Smooth muscle cell (in vitro differentiated cells): Measurements from ENCODE around the gene LYRM4. TPM values are rescaled to one million over a fixed set of nuclear protein-coding genes. Genes with fewer than 3 reads are reported as not detected.

Experiments used
- DNase-seq: peaks from one replicate; lab custom pipeline; 2025; ENCODE audit not compliant: unreplicated experiment; lab: John Stamatoyannopoulos, UW
- H2AFZ ChIP-seq: fragments of 200-600 bp; sonication (generic); 2 replicates; pipeline ENCODE4 v1.6.0; 2016; ENCODE audit warnings: antibody characterized with exemption, low read depth, mild to moderate bottlenecking
- H3F3A ChIP-seq: fragments of 200-600 bp; sonication (generic); 2 replicates; pipeline ENCODE4 v1.6.0; 2017; ENCODE audit warnings: antibody characterized with exemption, low read depth
- H3K27ac ChIP-seq: fragments of 200-600 bp; sonication (generic); 2 replicates; pipeline ENCODE4 v1.5.1; 2016; ENCODE audit warnings: low read depth, mild to moderate bottlenecking
- H3K27me3 ChIP-seq: fragments of 200-600 bp; sonication (generic); 2 replicates; pipeline ENCODE4 v1.6.1; 2016; ENCODE audit warnings: low read depth, mild to moderate bottlenecking
- H3K36me3 ChIP-seq: fragments of 200-600 bp; sonication (generic); 2 replicates; pipeline ENCODE4 v1.5.1; 2016; ENCODE audit warnings: low read depth
- H3K4me1 ChIP-seq: fragments of 200-600 bp; sonication (generic); 2 replicates; pipeline ENCODE4 v1.5.1; 2016; ENCODE audit warnings: low read depth
- H3K4me2 ChIP-seq: fragments of 200-600 bp; sonication (generic); 2 replicates; pipeline ENCODE4 v1.6.0; 2016; ENCODE audit warnings: mild to moderate bottlenecking
- H3K4me3 ChIP-seq: fragments of 200-600 bp; sonication (generic); 2 replicates; pipeline ENCODE4 v1.5.1; 2016; ENCODE audit warnings: mild to moderate bottlenecking
- H3K79me2 ChIP-seq: fragments of 200-600 bp; sonication (generic); 2 replicates; pipeline ENCODE4 v1.6.0; 2016; ENCODE audit warnings: low read depth, mild to moderate bottlenecking
- H3K9ac ChIP-seq: fragments of 200-600 bp; sonication (generic); 2 replicates; pipeline ENCODE4 v1.6.0; 2016; ENCODE audit warnings: low read depth
- H3K9me3 ChIP-seq: fragments of 200-600 bp; sonication (generic); replicated peaks from 2 replicates; pipeline ENCODE4 v1.5.1; 2016; ENCODE audit warnings: low read depth
- H4K20me1 ChIP-seq: fragments of 200-600 bp; sonication (generic); 2 replicates; pipeline ENCODE4 v1.6.0; 2016; ENCODE audit warnings: low read depth
- CTCF ChIP-seq: fragments of 200-600 bp; sonication (generic); IDR thresholded peaks from 2 replicates; pipeline ENCODE4 v1.5.1; 2017; ENCODE audit warnings: borderline replicate concordance, mild to moderate bottlenecking, antibody characterized with exemption; ENCODE audit not compliant: insufficient read depth, poor library complexity, severe bottlenecking
- WGBS: methylation state at CpG from one replicate; pipeline ENCODE4 v1.1.7; 2016; ENCODE audit warnings: low lambda C conversion rate; 5-methylcytosine and 5-hydroxymethylcytosine counted together
- polyA plus RNA-seq: library from polyadenylated mRNA; unstranded; fragments of >200 nt; fragmentation: Nextera tagmentation; extraction: Ambion mirVana; gene quantifications from 2 replicates; pipeline ENCODE4 v1.2.1, GENCODE V29; 2016
- total RNA-seq: library from RNA; depleted of rRNA; stranded (reverse); fragments of >200 nt; gene quantifications from 2 replicates; pipeline ENCODE4 v1.2.3, GENCODE V29; 2014

LYRM4 gene
- total and polyA plus RNA-seq, 2 experiments from 2014 or later: 26.1 to 27.1 TPM

DNA sequence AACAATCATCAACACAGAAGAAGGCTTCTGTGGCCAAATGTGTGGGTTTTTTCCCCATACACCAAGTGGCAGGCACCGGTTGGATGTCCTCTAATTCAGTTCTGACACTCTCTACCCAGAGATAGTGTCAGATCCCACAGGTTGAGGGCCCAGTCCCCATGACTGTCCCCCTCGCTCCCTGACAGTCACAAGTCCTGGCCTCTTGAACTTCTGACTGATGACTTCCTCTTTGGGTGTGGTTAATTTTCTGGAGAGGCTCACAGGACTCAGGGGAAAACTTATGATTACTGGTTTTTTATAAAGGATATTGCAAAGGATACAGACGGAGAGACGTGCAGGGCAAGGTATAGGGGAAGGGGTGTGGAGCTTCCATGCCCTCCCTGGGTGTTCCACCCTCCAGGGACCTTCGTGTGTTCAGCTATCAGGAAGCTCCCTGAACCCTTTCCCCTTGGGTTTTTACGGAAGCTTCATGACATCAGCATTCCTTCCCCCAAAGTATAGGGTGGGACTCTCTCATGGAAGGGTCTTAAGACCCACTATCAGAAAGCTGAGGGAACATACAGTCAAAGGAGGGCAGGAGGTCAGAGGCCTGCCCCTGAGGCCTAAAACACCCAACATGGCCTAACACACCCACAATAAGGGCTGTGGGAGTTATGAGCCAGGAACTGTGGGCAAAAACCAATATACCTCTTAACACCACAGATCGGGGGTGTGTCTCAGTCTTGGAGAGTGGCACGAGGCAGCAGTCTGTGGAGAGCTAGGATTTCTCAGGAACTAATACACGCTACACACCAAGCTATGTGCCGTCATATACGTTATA is 33.9 kb upstream of the LYRM4 start:
- DNase-seq: no peak
- Histone ChIP-seq H3K27me3 (no peaks in the 10 kb centered on the region), H4K20me1 (peaks cover 9% of the 10 kb centered on the region), H3K79me2 (peaks cover 22% of the 10 kb centered on the region), H3K9ac (no peak overlapping the region), H3K36me3 (no peaks in the 10 kb centered on the region), H3K9me3 (no peaks in the 10 kb centered on the region), H3K4me2 (no peak overlapping the region), H3K27ac (no peak overlapping the region), H3K4me1 (no peaks in the 10 kb centered on the region), H3F3A (no peaks in the 10 kb centered on the region), H2AFZ (no peak overlapping the region), H3K4me3 (no peak overlapping the region)
- no peak for TF ChIP-seq CTCF
- WGBS: 91% methylated on average over 11 of the region's 11 CpGs

GRCh38 chr6:5293692-5294091 is 32.9 kb upstream of the LYRM4 start:
- Histone ChIP-seq H3K4me3 (no peak overlapping the region), H3K4me1 (no peaks in the 10 kb centered on the region), H3K27me3 (no peaks in the 10 kb centered on the region), H3F3A (no peaks in the 10 kb centered on the region), H3K36me3 (no peaks in the 10 kb centered on the region), H3K9ac (no peak overlapping the region), H3K9me3 (no peaks in the 10 kb centered on the region), H2AFZ (no peak overlapping the region), H3K27ac (no peak overlapping the region), H3K4me2 (no peak overlapping the region), H4K20me1 (peaks cover 6% of the 10 kb centered on the region), H3K79me2 (peaks cover 31% of the 10 kb centered on the region)
- no peak for DNase-seq
- TF ChIP-seq CTCF: no peak
- WGBS: 94% methylated on average over 2 of the region's 2 CpGs

GRCh38 chr6:5292154-5292553 is 31.4 kb upstream of the LYRM4 start:
- 26% methylated on average over 1 of the region's 1 CpG for WGBS
- no peaks in the 10 kb centered on the region for H3K4me1 ChIP-seq
- no peak overlapping the region for H3K4me3 ChIP-seq
- no peaks in the 10 kb centered on the region for H3F3A ChIP-seq
- H2AFZ ChIP-seq: no peak overlapping the region
- H3K9ac ChIP-seq: no peak overlapping the region
- H3K36me3 ChIP-seq: no peaks in the 10 kb centered on the region
- H3K4me2 ChIP-seq: no peak overlapping the region
- peaks cover 19% of the 10 kb centered on the region for H4K20me1 ChIP-seq
- no peaks in the 10 kb centered on the region for H3K27me3 ChIP-seq
- no peak overlapping the region for H3K27ac ChIP-seq
- H3K9me3 ChIP-seq: no peaks in the 10 kb centered on the region
- H3K79me2 ChIP-seq: peaks cover 32% of the 10 kb centered on the region
- TF ChIP-seq CTCF: no peak
- DNase-seq: no peak

DNA sequence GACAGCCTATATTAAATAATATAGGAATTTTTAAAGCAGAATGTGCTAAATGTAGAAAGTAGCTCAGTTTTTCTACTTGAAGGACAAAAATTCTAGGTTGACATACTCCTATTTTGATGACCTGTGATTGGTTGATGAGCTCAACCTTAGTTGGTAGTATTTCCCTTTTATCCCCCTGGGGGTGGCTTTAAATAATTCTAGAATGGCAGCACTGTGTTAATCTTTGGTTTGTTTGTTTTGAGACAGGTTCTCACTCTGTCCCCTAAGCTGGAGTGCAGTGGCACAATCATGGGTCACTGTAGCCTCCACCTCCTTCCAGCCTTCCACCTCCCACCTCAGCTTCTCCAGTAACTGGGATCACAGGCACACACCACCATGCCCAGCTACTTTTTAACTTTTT is 29.8 kb upstream of the LYRM4 start:
- Histone ChIP-seq H3K9ac (no peak overlapping the region), H3K27me3 (no peaks in the 10 kb centered on the region), H4K20me1 (peaks cover 27% of the 10 kb centered on the region), H3K79me2 (peaks cover 32% of the 10 kb centered on the region), H3K4me2 (no peak overlapping the region), H3K4me3 (no peak overlapping the region), H3K4me1 (no peaks in the 10 kb centered on the region), H3K27ac (no peak overlapping the region), H3K36me3 (no peaks in the 10 kb centered on the region), H3F3A (no peaks in the 10 kb centered on the region), H3K9me3 (no peaks in the 10 kb centered on the region), H2AFZ (no peak overlapping the region)
- DNase-seq: no peak
- TF ChIP-seq CTCF: no peak
